Colonic mucosa (tissue), 4 donors: ENCODE measurements around the gene DGCR6L. TPM values are rescaled to one million over a fixed set of nuclear protein-coding genes. Genes with fewer than 3 reads are reported as not detected.
A peak's percentile ranks its signal among the peaks of the same experiment; 100 is the strongest.
"Not testable (repeated sequence)": the region's sequence is repeated elsewhere in the genome, so short reads cannot be mapped to it uniquely, and the experiment has no call there.

Source experiments
- DNase-seq: peaks from one replicate; pipeline ENCODE4 v3.0.0-alpha.2; 2020
- H3K27ac ChIP-seq: fragments of 200-600 bp; one replicate; pipeline ENCODE4 v1.8.0; 2021
- H3K27me3 ChIP-seq: fragments of 200-600 bp; one replicate; pipeline ENCODE4 v1.8.0; 2021
- H3K36me3 ChIP-seq: fragments of 200-600 bp; one replicate; pipeline ENCODE4 v1.8.0; 2021
- H3K4me1 ChIP-seq: fragments of 200-600 bp; one replicate; pipeline ENCODE4 v1.8.0; 2021; ENCODE audit warnings: mild to moderate bottlenecking
- H3K4me3 ChIP-seq: fragments of 200-600 bp; one replicate; pipeline ENCODE4 v1.8.0; 2021
- H3K9ac ChIP-seq, 2 donors: one replicate each; pipeline ENCODE4 v1.7.0; 2013; ENCODE audit warnings: control low read depth in 2 of 2, low read depth in 2 of 2, low read length in 2 of 2
- H3K9me3 ChIP-seq: fragments of 200-600 bp; one replicate; pipeline ENCODE4 v1.8.0; 2021
- CTCF ChIP-seq: fragments of 200-600 bp; IDR thresholded peaks from one replicate; pipeline ENCODE4 v1.8.0; 2022; ENCODE audit warnings: antibody characterized with exemption, mild to moderate bottlenecking
- intact Hi-C: fragments of 100-400 bp; cut with DNase I; formaldehyde crosslinking; loops from one replicate; pipeline ENCODE4 v1.14.1; 2022
- total RNA-seq, 2 donors: library from RNA; stranded (reverse); fragmentation: NEBNext Ultra II Directional in 1 of 2; extraction: Animal tissue kit (Norgen Biotek cat#: 25700) in 1 of 2; gene quantifications; one replicate each; pipeline ENCODE4 v1.2.1, GENCODE V29; 2021
- donor health status: healthy.
- donor health status: DM: no; HTN: no; CAD: no.
- donor health status: DM: no; HTN: no; CAD: no.

DGCR6L gene
- total RNA-seq, 2 donors from 2014 or later, result 27.0 to 35.6 TPM

GRCh38 chr22:20268279-20269012 lies 51.4 kb downstream of the DGCR6L start, which contains the start of gene RTN4R:
RTN4R (minus strand) TSS chr22:20268318; CDS start chr22:20268092, 226 bp downstream.
- H3K4me1 ChIP-seq, result peaks cover 6% of the 10 kb centered on the region
- H3K4me3 ChIP-seq, result peak within 1 kb of the TSS; percentile 39
- peak within 1 kb of the TSS in 1 of 2 donors; percentile 33 for H3K9ac ChIP-seq
- no peaks in the 10 kb centered on the region for H3K27me3 ChIP-seq
- DNase-seq, result peak; percentile 65
- TF ChIP-seq CTCF, result peak; percentile 54
- H3K36me3 ChIP-seq, result no peaks in the 10 kb centered on the region
- no peaks in the 10 kb centered on the region for H3K9me3 ChIP-seq
- intact Hi-C loops, result loop anchor here (10.0 kb wide), 1 partner anchor 294 kb away; no protein-coding TSS in a partner anchor
- H3K27ac ChIP-seq, result no peak within 1 kb of the TSS

GRCh38 chr22:20267441-20268278 lies 52.2 kb downstream of the DGCR6L start:
- TF ChIP-seq CTCF, result no peak
- Histone ChIP-seq H3K4me3 (peak overlapping the region; percentile 39), H3K9me3 (no peaks in the 10 kb centered on the region), H3K4me1 (peaks cover 6% of the 10 kb centered on the region), H3K9ac (peak overlapping the region in 1 of 2 donors; percentile 24), H3K27me3 (no peaks in the 10 kb centered on the region), H3K36me3 (no peaks in the 10 kb centered on the region), H3K27ac (no peak overlapping the region)
- intact Hi-C loops, result loop anchor here (10.0 kb wide), 1 partner anchor 293 kb away; no protein-coding TSS in a partner anchor
- peak; percentile 45 for DNase-seq

- not testable (repeated sequence) for H3K4me1 ChIP-seq, H3K9me3 ChIP-seq, H3K27ac ChIP-seq, H3K27me3 ChIP-seq, H3K9ac ChIP-seq, H3K36me3 ChIP-seq, DNase-seq
- intact Hi-C loops, result loop anchor here (10.0 kb wide), 1 partner anchor 292 kb away; no protein-coding TSS in a partner anchor
- peak overlapping the region; percentile 39 for H3K4me3 ChIP-seq
Measured at GRCh38 chr22:20266667-20267440, 53.0 kb downstream of the DGCR6L start.

GRCh38 chr22:20265772-20266666 lies 53.8 kb downstream of the DGCR6L start:
- intact Hi-C loops, result loop anchor here (10.0 kb wide), 1 partner anchor 291 kb away; no protein-coding TSS in a partner anchor
- H3K36me3 ChIP-seq, H3K9ac ChIP-seq, H3K27ac ChIP-seq, H3K4me3 ChIP-seq, H3K9me3 ChIP-seq, DNase-seq, H3K27me3 ChIP-seq, H3K4me1 ChIP-seq: not testable (repeated sequence)

GRCh38 chr22:20264614-20265452 lies 55.0 kb downstream of the DGCR6L start:
- no peaks in the 10 kb centered on the region for H3K9me3 ChIP-seq

More at GRCh38 chr22:20264614-20265452, 55.0 kb downstream of the DGCR6L start:
- Histone ChIP-seq H3K36me3 (no peaks in the 10 kb centered on the region), H3K4me3 (no peak overlapping the region), H3K4me1 (peaks cover 6% of the 10 kb centered on the region), H3K27ac (no peak overlapping the region), H3K27me3 (no peaks in the 10 kb centered on the region), H3K9ac (no peak overlapping the region)
- no peak for TF ChIP-seq CTCF
- intact Hi-C loops, result loop anchor here (10.0 kb wide), 1 partner anchor 290 kb away; no protein-coding TSS in a partner anchor
- no peak for DNase-seq

Other genes starting within 250 kb of the DGCR6L start
- gene DGCR8, start 239.8 kb downstream of the DGCR6L start, total RNA-seq, result 10 to 100 TPM; 21.1 to 52.7 TPM
- gene RANBP1, start 204.0 kb downstream of the DGCR6L start, total RNA-seq, result 100 to 1,000 TPM in 1 of 2 donors, 10 to 100 TPM in 1; 71.2 to 266 TPM
- 10 to 100 TPM; 31.9 to 63.6 TPM for gene TRMT2A, start 202.8 kb downstream of the DGCR6L start, total RNA-seq
- 10 to 100 TPM; 27.9 to 34.1 TPM for gene ZDHHC8, start 188.3 kb downstream of the DGCR6L start, total RNA-seq
- under 1 TPM; 0.22 to 0.32 TPM for gene CCDC188, start 169.0 kb downstream of the DGCR6L start, total RNA-seq
- 1 to 10 TPM; 6.1 to 8.5 TPM for gene RTN4R, start 51.7 kb downstream of the DGCR6L start, total RNA-seq
- 1 to 10 TPM; 6.2 to 7.8 TPM for gene ZNF74, start 74.1 kb upstream of the DGCR6L start, total RNA-seq
- 1 to 10 TPM in 1 of 2 donors, under 1 TPM in 1; 0.91 to 3.1 TPM for gene SCARF2, start 117.8 kb upstream of the DGCR6L start, total RNA-seq
- gene KLHL22, start 175.7 kb upstream of the DGCR6L start, total RNA-seq, result 10 to 100 TPM; 10.4 to 13.2 TPM
- gene MED15, start 187.6 kb upstream of the DGCR6L start, total RNA-seq, result 100 to 1,000 TPM in 1 of 2 donors, 10 to 100 TPM in 1; 93.1 to 102 TPM